T-helper 1 cell treated with Interleukin-12 subunit alpha and Interleukin-12 subunit beta and Interleukin-4 antibody, amounts not matched to agents 30 ng/mL and 1 ng/mL, for 36 hours (primary cell): ENCODE results near the gene SIL1. TPM values are rescaled to one million over a fixed set of nuclear protein-coding genes. Genes with fewer than 3 reads are reported as not detected.

Experiments
- intact Hi-C: fragments of 100-400 bp; cut with micrococcal nuclease; formaldehyde crosslinking; loops from one replicate; pipeline ENCODE4 v1.15.1; 2024
- total RNA-seq: library from RNA; stranded (reverse); gene quantifications from 2 replicates; pipeline ENCODE4 v1.2.3, GENCODE V29; 2022

Gene SIL1
- total RNA-seq, 1 donor from 2014 or later: 25.8 TPM

DNA sequence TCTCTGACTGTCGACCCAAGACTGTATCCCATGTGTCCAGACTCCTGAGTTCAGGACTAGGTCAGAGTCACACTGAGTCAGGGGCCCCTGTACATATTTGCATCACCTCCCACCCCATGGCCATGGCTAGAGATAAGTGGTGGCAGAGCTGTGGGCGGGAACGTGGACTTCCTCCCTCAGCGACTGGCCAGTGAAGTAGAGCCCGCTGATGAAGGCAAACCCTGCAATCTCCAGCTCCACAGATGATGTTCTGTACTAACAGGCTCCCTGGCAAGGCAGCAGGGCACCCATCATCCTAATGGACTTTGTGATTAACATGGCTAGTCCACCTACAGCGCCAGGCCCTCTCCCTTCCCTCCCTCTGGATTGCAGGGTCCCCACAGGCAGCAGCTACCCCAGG, 212.5 kb downstream of the SIL1 start:
- intact Hi-C loops: no loop called here

DNA sequence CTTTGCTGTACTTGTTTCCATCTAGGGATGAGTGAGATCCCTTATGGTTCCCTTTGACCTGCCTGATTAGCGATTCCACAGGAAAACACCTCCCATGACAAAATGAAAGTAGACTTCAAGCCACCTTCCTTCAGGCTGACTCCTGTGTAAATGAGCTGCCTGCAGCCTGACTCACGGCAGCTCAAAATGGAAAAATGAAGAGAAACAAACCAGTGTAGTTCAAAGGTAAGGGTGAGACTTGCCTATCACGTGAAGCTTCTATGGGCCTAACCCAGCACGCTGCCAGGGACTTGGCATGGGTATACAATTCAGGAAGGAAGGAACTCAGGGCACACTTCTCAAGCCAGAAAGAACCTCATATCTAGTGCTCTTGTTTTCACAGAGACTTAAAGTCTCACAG, 212.9 kb downstream of the SIL1 start:
- intact Hi-C loops: no loop called here

DNA sequence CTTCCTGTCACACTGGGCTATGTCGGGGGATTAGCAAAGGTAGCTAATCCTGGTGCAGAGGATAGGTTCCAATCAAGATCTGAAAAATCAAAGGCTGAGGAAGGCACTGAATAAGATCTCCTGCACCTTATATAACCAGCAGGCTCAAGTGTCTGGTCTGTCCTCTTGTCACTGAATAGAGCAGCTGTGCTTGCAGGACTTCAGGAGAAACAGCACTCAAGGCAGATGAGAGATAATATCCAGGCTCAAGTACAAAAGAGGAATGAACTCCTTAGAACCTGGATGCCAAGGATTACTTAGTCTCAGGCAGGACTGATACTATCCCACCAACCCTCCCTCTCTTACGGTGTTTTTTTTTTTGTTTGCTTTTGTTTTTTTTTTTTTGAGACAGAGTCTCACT, 214.2 kb downstream of the SIL1 start:
- intact Hi-C loops: loop anchor here (5.0 kb wide), 1 partner anchor 213 kb away; the partner anchor contains the start of gene SIL1

DNA sequence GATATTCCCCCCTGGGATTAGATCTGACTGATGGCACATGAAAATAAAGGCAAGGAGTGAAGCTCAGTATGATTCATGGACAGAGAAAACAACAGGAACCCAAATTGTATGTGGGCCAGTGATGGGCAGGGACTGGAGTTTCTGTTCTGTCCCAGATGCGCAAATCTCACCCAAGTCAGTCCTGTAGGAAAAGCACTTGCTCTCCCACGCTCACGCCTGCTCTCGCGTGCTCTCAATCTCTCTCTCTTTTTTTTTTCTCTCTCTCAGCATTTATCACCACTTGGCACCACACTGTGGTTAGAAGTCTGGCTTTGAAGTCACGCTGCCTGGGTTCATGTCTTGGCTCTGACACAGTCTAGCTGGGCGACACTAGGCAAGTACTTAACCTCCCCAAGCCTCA, 216.6 kb downstream of the SIL1 start:
- intact Hi-C loops: loop anchor here (5.0 kb wide), 1 partner anchor 216 kb away; the partner anchor contains the start of gene SIL1

DNA sequence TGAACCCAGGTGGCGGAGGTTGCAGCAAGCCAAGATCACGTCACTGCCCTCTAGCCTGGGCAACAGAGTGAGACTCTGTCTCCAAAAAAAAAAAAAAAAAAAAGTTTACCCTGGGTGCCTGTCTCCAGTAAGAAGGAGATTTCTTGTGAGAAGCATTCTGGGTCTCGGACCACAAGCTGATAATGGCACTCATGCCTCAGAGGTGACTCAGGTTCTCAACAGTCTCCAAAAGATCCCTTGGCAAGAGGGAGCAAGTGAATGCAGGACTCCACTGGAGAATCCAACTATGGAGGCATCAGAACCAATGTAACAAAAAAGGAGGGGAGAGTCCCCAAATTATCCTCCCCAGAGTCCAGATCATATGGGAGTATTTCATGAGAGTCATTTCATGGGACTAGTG, 217.0 kb downstream of the SIL1 start:
- intact Hi-C loops: loop anchor here (5.0 kb wide), 1 partner anchor 216 kb away; the partner anchor contains the start of gene SIL1

DNA sequence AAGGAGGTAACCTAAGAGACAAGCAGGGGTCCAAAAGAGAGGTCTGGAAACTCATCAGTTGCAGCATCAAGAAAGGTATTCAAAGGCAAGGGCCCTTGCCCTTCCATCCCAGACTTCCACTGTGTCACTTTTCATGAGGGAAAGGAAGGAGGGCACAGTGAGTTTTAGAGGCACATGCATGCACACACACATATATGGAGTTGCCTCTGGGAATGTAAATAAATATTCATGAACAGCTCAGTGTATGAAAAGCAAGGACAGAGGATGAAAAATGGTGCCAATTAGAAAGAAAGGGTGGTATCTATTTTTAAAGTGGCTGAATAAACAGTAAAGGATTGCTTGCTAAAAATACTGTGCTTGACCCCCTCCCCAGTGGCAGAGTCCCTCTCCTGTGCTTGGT, 217.7 kb downstream of the SIL1 start:
- intact Hi-C loops: loop anchor here (5.0 kb wide), 1 partner anchor 217 kb away; the partner anchor contains the start of gene SIL1

DNA sequence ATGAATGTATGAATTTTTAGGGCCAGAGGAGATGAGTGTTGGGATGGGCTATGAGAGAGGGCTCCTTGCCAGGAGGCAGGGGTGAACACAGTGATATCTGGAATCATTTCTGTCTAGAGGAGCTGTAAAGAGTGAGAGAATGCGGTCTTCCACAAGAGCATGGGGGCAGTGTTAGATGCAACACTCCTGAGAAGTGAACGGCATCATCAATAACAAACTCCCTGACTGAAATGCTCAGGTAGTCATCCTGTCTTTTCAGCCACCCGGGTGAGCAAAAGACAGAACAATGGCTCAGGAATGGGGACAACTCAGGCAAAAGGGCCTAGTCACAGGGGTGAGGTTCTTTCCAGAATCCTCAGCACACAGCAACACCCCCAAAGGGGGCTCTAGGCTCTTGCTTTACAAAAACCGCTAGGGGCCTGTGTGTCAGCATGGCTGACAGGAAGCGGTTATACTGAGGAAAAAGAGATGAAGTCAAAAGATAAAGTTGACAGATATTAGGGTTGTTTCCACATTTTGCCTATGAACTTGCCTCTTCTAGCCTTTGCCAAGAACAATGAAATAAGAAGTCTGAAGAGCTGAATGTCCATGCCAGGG, 218.4 kb downstream of the SIL1 start:
- intact Hi-C loops: loop anchor here (5.0 kb wide), 1 partner anchor 218 kb away; the partner anchor contains the start of gene SIL1

DNA sequence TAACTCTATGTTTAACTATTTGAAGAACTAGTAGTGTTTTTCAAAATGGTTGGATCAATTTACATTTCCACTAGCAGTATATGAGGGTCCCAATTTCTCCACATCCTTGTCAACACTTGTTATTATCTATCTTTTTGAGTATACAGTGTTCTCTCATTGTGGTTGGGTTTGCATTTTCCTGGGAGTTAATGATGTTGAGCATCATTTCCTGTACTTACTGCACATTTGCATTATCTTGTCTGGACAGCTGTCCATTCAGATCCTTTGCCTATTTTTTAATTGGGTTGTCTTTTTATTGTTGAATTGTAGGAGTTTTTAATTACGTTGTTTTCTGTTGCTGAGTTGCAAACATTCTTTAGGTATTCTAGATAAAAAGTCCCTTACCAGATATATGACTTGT, 219.6 kb downstream of the SIL1 start:
- intact Hi-C loops: no loop called here

DNA sequence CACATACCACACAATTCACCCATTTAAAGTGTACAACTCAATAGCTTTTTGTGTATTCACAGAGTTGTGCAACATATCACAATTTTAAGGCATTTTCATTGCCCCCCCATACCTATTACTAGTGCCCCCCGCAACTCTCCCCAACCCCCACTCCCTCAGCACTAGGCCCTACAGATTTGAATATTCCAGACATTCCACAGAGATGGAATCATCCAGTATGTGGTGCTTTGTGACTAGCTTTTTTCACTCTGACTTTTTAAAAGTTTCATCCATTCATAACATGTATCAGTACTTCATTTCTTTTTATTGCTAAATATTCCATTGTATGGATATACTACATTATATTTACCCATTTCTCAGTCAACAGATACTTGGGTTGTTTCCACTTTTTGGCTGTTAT, 220.1 kb downstream of the SIL1 start:
- intact Hi-C loops: no loop called here

DNA sequence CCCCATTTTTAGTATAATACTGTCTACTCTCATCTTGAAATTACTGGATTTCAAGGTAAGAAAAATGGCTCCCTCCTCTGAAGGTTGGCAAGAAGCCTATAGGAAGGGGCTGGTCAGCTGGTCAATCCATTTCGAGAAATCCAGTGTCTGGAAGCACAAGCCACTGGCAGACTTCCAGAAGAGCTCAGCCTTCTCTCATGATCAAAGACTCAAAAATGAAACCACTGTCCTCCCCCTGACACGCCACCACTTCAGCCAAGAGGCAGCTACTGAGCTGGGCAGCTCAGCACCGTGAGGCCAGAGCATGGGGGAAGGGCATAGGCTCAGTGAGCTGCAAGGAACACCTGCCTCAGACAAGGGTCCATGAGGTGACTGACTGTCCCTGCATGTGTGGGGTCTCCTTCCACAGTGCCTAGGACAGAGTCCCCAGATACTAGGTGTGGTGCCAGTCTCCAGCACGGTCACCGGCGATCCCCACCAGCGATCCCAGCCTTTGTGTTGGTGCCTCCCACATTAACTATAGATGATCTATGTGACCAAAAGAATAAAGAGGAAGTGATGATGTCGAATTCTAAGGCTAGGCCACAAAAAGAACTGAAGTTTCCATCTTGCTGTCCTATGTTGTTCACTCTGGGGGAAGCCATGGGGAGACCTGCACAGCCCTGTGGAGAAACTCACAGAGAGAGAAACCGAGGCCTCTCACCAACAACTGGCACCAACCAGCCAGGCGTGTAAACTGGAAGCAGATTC, 222.9 kb downstream of the SIL1 start:
- intact Hi-C loops: no loop called here

DNA sequence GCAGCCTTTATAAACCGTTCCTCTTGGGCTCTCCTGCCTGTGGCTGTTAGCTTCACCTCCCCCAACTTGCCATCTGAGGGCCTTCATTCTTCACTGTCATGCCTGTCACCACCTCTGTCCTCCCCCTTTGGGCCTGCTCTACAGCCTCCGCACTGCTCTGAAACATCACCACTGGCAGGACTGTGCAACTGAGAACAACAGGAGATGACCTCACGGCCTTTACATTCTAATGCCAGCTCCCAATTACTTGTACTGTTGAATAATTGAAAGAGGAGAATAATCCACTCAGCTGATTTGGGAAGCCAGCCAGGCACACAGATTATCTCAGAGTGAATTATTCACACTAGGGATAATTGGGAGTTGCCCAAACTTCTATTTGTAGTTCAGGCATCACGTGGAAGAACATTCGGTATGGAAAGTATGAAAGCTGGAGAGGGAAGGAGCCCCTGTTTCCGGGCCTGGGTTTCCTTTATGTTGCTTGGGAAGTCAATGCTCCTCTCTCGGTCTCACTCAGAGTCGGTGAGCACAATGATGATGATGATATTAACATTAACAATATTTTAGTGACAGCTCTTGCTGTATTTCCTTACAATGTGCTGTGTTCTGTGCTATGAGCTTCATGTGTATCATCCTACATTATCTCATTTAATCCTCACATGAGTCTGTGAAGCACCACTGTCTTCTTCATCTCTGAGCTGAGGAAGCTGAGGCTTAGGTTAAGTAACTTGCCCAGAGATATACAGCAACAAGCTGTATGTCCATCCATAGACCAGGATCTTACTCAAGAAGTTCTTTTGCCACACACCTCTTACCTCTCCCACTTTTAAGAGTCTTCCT, 223.7 kb downstream of the SIL1 start:
- intact Hi-C loops: no loop called here

DNA sequence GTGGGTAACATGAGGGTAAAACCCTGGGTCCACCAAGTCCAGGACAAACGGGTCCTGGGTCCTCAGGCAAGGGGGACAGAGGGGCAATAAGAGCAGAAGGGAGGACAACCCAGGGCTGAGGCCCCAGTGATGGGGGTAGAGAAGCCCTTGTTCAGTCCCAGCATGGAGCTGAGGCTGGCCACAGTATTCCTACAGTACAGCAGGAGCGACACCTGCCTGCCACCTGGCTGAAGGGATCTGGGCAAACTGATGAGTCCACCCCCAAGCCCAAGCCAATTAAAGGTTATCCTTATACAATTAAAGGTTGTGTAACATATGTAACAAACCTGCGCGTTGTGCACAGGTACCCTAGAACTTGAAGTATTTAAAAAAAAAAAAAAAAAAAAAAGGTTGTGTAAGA, 225.3 kb downstream of the SIL1 start:
- intact Hi-C loops: no loop called here

DNA sequence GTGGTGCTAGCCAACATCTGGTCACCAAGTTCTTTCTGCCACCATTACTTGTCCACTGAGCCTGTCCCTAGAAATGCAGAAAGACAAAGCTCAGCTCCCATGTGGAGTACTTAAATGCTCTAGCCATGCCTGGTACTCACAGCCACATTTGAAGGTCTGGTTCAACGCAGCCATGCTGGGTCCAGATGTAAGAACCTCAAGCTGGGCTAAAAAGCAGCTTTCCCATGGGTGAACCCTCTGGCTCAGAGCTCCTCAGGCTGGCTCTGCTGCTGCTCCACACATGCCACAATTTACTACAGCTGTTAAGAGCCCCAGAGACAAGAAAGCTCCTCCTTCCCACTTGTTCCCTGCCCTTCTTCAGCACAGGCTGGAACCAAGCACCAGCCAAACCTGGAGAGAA, 225.9 kb downstream of the SIL1 start:
- intact Hi-C loops: no loop called here

DNA sequence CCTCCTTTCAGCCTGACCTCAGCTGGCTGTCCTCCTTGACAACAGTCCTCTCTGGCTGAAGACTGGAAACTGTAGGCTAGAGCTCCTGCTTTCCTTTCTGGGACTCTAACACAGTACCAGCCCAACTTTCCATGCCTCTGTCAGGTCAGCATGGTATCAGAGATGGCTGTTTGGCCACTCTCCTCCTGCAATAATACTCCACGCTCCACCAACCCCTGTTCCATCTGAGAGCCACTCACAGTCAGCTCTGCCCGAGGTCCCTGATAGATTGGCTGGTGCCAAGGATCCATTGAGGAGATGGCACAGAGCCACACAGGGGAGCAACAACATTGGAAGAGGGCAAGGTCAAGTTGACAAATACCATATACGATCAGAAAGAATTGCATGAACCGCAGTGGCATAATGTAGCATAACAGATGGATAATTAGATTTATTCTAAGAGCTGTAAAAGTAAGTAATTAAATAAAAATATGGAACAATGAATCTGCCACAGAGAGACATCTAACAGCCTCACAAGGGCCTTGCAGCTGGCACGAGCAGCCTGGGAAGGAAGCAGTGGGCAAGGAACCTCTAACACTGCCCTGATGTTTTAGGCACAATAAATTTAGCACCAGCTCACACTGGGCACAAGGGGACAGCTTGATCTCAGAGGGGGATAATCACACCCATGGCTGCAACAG, 228.7 kb downstream of the SIL1 start:
- intact Hi-C loops: no loop called here

DNA sequence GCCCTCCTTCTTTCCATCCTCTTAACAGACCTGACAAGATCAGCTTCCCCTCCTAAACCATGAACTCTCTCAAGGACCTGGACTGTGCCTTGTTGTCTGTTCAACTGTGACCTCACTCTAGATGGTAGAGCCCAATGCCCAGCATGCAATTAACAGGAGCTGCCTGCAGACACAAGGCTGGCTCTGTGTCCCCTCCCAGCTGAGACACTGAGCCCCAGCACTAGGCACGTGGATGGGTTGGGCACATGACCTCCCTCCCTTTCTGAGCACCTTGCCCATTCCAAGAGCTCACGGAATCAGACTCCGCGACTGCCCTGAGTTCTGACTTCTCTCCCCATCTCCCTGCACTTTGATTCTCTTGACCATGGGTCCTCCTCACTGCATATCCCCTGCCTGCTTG, 229.6 kb downstream of the SIL1 start:
- intact Hi-C loops: no loop called here

DNA sequence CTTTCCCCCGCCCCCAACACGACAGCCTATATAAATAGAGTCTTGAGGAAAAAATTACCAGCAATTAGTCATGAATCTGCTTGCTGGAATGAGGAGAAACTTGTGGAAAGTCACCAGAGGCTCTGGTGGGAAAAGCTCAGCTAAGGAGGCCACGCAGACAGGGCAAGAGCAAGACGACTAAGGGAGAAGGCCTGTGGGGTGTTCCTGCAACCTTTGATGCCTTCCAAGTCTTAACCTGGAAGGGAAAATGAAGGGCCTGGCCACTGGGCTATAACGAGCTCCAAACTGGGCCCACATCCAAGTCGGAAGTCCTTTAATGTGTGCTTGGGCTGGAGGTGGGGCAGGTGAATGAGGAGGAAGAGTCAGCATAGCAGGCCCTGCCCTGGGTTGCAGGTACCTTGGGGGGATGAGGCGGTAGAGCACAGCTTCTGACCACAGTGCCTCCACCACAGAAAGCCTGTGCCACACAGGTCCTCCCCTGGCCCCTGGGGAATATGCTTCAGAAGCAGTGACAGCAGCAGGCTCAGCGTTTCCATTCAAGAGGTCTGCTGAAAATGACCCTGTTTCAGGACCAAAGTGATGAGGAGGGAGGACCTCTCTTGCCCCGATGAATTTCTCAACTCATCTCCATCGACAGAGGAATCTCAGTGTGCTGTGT, 230.2 kb downstream of the SIL1 start:
- intact Hi-C loops: no loop called here

DNA sequence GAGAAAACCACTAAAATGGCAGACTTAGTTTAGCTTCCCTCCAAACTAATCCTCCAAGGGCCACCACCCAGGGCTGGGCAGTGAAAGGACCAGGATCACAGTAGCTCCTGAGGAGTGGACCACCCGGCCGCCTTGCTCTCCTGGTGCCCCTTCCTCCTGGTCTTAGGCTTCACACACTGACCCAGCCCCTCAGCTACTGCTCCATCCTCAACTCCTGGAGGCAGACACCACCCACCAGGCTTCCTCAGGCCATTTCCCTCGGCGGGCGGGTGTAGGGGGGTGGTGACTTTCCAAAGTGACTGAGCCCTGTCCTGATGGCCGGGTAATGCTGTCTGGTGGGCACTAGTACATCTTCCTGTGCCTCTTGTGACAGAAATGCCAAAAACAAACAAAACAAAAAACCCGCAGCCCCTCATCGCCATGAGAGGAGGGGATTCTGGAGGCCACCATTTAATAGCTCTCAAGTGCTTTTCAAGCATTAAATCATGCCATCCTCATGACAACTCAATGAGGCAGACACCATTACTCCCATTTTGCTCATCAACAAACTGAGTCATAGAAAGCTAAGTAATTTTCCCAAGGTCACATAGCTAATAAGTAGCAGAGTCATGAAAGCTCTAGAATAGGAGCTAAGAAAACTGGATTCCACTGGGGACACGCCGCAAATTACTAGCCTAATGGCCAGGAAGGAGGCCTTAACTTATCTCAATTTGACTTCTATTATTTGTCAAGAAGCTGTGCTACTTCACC, 231.8 kb downstream of the SIL1 start:
- intact Hi-C loops: no loop called here

DNA sequence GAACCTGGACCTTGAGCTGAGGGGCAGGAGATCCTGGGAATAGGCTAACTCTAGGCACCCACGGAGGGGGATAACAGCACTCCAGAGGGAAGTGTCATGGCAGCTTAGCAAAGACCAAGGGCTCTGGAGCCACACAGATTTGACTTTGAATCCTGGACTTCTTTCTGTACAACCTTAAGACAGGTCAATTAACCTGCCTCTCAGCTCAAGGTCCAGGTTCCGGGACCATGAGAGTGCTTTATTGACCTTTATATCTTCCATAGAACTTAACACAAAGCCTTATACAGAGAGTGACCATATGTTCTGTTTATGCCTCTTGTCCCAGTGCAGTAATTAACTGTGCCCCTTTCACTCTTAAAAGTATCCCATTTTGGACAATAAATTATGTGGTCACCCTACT, 232.5 kb downstream of the SIL1 start:
- intact Hi-C loops: no loop called here

DNA sequence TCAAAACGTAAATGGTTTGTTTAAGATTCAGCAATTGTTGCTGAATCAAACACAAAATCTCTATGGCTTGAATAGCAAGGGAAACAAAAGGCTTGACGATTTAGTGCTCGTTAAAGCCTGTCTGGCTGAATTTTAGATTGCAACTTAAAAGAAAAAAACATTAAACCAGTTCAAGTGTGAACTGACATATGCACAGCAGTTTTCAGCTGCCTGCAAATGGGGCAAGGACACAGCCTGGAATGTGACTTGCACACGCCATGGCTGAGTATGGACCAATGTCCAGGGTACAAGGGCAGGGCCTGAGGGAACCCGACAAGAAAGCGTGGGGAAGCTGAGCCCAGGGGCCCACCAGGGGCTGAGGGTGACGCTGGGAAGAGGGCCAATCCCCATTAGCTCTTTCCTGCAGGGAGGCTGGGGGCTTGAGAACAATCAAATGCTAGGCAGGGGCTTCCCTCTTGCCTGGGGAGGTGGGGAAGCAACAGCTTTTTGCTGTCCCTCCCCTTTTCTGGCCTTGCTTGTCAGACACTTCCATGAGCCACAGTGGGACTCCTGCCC, 233.4 kb downstream of the SIL1 start:
- intact Hi-C loops: no loop called here
